Sigmoid colon (tissue), 7 donors: Measurements from ENCODE around the gene FMNL3. TPM values are rescaled to one million over a fixed set of nuclear protein-coding genes. Genes with fewer than 3 reads are reported as not detected.

ENCODE experiments used
- DNase-seq: peaks from one replicate; pipeline ENCODE4 v3.0.0-alpha.2; 2019
- H3K27ac ChIP-seq, 4 donors: fragments of 200-600 bp; sonication (generic); one replicate each; pipeline ENCODE4 v1.5.1; 2016 to 2019; ENCODE audit warnings: mild to moderate bottlenecking in 1 of 4
- H3K27me3 ChIP-seq, 3 donors: fragments of 200-600 bp; sonication (generic); one replicate each; pipeline ENCODE4 v1.5.1; 2019; ENCODE audit warnings: mild to moderate bottlenecking in 1 of 3
- H3K36me3 ChIP-seq, 4 donors: fragments of 200-600 bp; sonication (generic); one replicate each; pipeline ENCODE4 v1.5.1; 2016 to 2019
- H3K4me1 ChIP-seq, 4 donors: fragments of 200-600 bp; sonication (generic); one replicate each; pipeline ENCODE4 v1.5.1; 2017 to 2019
- H3K4me3 ChIP-seq, 4 donors: fragments of 200-600 bp; sonication (generic); one replicate each; pipeline ENCODE4 v1.5.1; 2017 to 2019; ENCODE audit warnings: mild to moderate bottlenecking in 2 of 4, moderate library complexity in 1 of 4
- H3K9me3 ChIP-seq, 4 donors: fragments of 200-600 bp in 3 of 4; sonication (generic) in 3 of 4; one replicate each; pipeline versions ENCODE4 v1.5.1 to v1.6.1; 2013 to 2019
- EP300 ChIP-seq, 4 donors: sonication (generic); formaldehyde crosslinking; IDR thresholded peaks; one replicate each; pipeline ENCODE4 v1.6.1; 2017; ENCODE audit warnings: antibody characterized with exemption in 4 of 4
- POLR2A ChIP-seq, 2 donors: fragments of 450-650 bp; IDR thresholded peaks; one replicate each; pipeline ENCODE4 v1.6.1; 2016; ENCODE audit warnings: antibody characterized with exemption in 2 of 2, mild to moderate bottlenecking in 2 of 2, moderate library complexity in 2 of 2
- POLR2AphosphoS5 ChIP-seq, 4 donors: sonication (generic); formaldehyde crosslinking; IDR thresholded peaks; one replicate each; pipeline ENCODE4 v1.6.1; 2017; ENCODE audit warnings: antibody characterized with exemption in 4 of 4
- WGBS, 2 donors: extraction: QIAGEN DNeasy Blood & Tissue Kit; methylation state at CpG; one replicate each; pipeline ENCODE4 v1.1.7; 2013; 5-methylcytosine and 5-hydroxymethylcytosine counted together
- intact Hi-C: fragments of 100-400 bp; cut with DNase I; formaldehyde crosslinking; loops from one replicate; pipeline ENCODE4 v1.15.1; 2023
- polyA plus RNA-seq, 3 donors: library from polyadenylated mRNA; stranded (reverse); fragments of 200-250 nt; gene quantifications; one replicate each; pipeline ENCODE4 v1.2.3, GENCODE V29; 2013
- total RNA-seq, 4 donors: library from RNA; depleted of rRNA; stranded (reverse); fragments of >200 nt; gene quantifications; one replicate each; pipeline ENCODE4 v1.1.0, GENCODE V29; 2016
- TF ChIP-seq, protein P1 (sequence below), 4 experiments: fragments of 450-650 bp in 3 of 4; fragments of 200-600 bp in 1 of 4; IDR thresholded peaks; one replicate each; pipeline ENCODE4 v1.5.1; 2016 to 2019; ENCODE audit warnings: antibody characterized with exemption in 4 of 4, mild to moderate bottlenecking in 3 of 4, moderate library complexity in 2 of 4
- donor health status: healthy with polysubstance abuse.
- donor health status: Bipolar disorder and iron deficiency.
- donor health status: healthy.

FMNL3 gene
- total and polyA plus RNA-seq, 7 donors, result 1.8 to 12.2 (median 9.8) TPM

DNA sequence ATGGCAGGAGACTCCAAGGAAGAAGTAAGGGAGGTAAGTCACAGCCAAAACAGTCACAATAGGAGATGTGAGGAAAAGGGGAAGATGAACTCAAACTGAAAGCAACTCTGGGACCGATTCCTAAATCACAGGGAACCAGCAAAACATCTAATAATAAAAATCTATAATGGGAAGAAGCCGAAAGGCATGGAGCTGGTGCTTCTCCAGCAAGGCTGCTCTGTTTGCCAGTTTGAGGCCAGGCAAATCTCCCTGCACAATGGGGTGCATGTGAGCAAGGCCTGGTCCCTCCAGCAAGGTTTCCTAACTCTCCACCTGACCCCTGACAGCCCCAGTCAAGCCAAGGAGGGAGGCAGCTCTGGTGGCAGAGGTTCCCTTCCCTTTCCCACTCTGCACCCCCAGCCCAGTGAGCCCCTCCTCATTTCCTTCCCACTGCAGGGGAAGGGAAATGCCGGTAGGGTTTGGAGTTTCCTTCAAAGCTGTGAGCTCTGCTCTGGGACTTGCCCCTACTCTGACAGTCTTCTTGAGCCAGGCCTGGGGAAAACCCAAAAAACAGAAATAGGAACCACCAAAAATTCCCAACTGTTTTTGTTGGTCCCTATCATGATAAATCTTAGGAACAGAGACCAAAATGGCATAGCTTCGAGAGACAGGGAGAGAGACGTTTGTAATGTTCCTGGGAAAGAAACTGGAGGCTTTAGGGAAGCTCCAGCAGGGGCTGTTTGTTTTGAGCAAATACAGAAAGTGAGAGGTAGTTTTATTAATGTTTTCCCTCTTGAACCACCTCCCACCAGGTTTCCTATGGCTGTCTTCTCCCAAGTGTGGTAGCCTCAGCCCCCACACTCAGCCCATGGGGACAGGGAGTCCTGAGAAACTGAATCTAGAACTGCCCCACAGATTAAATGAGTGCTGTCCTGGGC lies 34.6 kb downstream of the FMNL3 start:
- TF ChIP-seq POLR2AphosphoS5 (IDR thresholded peaks at IDR 0.05), result no peak
- no peak for TF ChIP-seq EP300 (IDR thresholded peaks at IDR 0.05)
- TF ChIP-seq, protein P1, sequence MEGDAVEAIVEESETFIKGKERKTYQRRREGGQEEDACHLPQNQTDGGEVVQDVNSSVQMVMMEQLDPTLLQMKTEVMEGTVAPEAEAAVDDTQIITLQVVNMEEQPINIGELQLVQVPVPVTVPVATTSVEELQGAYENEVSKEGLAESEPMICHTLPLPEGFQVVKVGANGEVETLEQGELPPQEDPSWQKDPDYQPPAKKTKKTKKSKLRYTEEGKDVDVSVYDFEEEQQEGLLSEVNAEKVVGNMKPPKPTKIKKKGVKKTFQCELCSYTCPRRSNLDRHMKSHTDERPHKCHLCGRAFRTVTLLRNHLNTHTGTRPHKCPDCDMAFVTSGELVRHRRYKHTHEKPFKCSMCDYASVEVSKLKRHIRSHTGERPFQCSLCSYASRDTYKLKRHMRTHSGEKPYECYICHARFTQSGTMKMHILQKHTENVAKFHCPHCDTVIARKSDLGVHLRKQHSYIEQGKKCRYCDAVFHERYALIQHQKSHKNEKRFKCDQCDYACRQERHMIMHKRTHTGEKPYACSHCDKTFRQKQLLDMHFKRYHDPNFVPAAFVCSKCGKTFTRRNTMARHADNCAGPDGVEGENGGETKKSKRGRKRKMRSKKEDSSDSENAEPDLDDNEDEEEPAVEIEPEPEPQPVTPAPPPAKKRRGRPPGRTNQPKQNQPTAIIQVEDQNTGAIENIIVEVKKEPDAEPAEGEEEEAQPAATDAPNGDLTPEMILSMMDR (IDR thresholded peaks at IDR 0.05), result no peak
- no peak for TF ChIP-seq POLR2A (IDR thresholded peaks at IDR 0.05)
- Histone ChIP-seq H3K27ac (peak overlapping the region; percentile 87 to 93 (median 92)), H3K27me3 (no peaks in the 10 kb centered on the region), H3K36me3 (no peaks in the 10 kb centered on the region), H3K4me1 (peaks cover 0 to 59% (median 51%) of the 10 kb centered on the region in 4 donors), H3K9me3 (no peaks in the 10 kb centered on the region), H3K4me3 (peak overlapping the region in 1 of 4 donors; percentile 3)
- DNase-seq, result peak; percentile 61
- intact Hi-C loops, result loop anchor here (1.0 to 2.0 kb wide), 2 partner anchors 28 to 35 kb away; partner anchors contain the start of gene FMNL3
- WGBS, 2 donors, result 61 to 81% methylated on average over 5 of the region's 5 CpGs

DNA sequence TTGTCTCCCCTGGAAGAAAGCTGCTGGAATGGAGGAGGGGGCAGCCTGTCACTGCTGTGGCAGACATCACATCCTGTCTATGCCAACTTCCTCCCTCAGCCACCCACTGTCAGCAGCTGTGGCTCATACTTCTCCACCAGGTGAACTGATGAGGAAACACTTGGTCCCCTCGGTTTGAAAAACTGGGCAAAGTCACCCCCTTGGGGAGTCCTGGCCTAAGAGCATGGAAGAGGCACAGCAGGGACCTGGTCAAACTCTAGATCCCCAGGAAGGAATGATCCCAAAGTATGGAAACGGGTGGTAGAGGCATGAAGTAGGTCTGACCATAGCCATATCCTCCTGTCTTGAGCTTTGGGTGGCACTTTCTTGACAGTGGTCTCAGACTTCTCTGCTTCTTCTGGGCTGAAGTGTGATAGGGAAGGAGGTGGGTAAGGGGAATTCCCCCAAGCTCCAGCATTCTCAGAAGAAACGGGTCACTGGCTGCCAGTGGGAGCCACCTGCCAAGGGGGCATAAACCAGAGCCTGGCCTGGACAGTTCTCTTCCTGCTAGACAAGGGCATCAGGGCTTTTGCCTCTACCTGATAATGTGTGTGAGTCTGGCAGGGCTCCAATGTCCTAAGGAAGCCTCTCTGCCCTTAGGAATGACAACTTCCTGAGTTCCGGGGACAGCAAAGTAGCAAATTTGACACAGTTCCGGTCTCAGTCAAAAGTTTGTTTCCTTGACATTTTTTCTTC lies 36.0 kb downstream of the FMNL3 start:
- H3K36me3 ChIP-seq, result no peaks in the 10 kb centered on the region
- no peaks in the 10 kb centered on the region for H3K9me3 ChIP-seq
- DNase-seq, result peak; percentile 60
- intact Hi-C loops, result no loop called here
- H3K4me1 ChIP-seq, result peaks cover 0 to 60% (median 53%) of the 10 kb centered on the region in 4 donors
- H3K4me3 ChIP-seq, result no peak overlapping the region
- H3K27me3 ChIP-seq, result no peaks in the 10 kb centered on the region
- peak overlapping the region; percentile 87 to 93 (median 92) for H3K27ac ChIP-seq
- TF ChIP-seq EP300 (IDR thresholded peaks at IDR 0.05), result no peak
- TF ChIP-seq POLR2A (IDR thresholded peaks at IDR 0.05), result no peak
- TF ChIP-seq, protein P1 (IDR thresholded peaks at IDR 0.05), result no peak
- TF ChIP-seq POLR2AphosphoS5 (IDR thresholded peaks at IDR 0.05), result no peak
- WGBS, 2 donors, result 37 to 61% methylated on average over 5 of the region's 5 CpGs

DNA sequence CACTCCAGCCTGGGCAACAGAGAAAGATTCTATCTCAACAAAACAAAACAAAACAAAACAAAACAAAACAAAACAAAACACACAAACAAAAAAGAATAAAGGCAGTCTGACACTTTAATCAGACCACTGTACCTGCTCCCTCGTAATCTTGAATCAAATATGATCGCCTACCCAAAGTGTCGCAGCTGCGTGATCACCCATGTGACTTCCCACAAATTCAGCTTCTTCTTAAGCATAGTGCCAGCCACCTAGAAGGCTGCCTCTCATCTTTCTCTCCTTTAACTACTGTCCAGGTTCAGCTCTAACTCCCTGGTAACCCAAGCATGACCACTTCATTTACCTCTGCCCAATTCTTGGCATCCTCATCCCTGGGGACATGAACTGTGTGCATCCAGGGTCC lies 37.4 kb downstream of the FMNL3 start:
- Histone ChIP-seq H3K4me3 (no peak overlapping the region), H3K27ac (no peak overlapping the region), H3K4me1 (peaks cover 0 to 52% (median 43%) of the 10 kb centered on the region in 4 donors), H3K9me3 (no peaks in the 10 kb centered on the region), H3K27me3 (no peaks in the 10 kb centered on the region), H3K36me3 (no peaks in the 10 kb centered on the region)
- 51 to 84% methylated on average over 4 of the region's 4 CpGs for WGBS, 2 donors
- no peak for TF ChIP-seq POLR2AphosphoS5 (IDR thresholded peaks at IDR 0.05)
- no peak for TF ChIP-seq EP300 (IDR thresholded peaks at IDR 0.05)
- TF ChIP-seq, protein P1 (IDR thresholded peaks at IDR 0.05), result no peak
- no peak for TF ChIP-seq POLR2A (IDR thresholded peaks at IDR 0.05)
- no peak for DNase-seq
- intact Hi-C loops, result no loop called here

DNA sequence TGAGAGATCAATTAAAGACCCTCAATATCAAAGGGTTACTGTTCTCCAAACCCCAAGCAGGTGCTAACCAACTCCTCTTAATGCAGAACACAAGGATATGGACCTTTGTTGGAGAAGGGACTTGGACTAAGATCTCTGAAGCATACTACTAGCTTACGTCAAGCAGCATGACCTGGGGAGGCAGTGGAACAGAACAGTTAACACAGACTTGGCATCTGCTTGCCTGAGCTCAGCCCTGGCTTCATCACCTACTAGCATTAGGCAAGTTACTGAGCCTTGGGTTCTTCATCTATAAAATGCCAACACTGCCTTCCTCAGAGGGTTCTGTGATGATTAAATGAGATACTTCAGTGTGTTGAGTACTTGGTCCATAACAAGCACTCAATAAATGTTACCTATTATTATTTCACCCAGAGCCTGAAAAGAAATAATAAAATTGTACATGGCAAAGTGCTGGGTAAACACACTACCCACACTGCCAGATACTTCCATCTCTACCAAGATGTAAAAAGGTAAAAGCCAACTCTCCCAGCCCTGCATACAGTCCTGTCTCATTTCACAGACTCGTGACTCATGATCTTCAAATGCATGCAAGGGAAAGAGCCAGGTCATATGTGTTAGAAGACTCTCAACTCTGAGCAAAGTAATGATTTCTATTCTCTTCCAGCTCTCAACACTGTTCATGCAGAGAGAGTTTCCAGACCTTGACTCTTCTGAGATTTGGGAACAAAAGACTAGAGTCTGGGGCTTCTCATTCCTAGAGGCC lies 39.7 kb downstream of the FMNL3 start:
- WGBS, 2 donors, result 75 to 91% methylated on average over 2 of the region's 2 CpGs
- Histone ChIP-seq H3K27ac (no peak overlapping the region), H3K4me3 (no peak overlapping the region), H3K27me3 (no peaks in the 10 kb centered on the region), H3K36me3 (no peaks in the 10 kb centered on the region), H3K9me3 (no peaks in the 10 kb centered on the region), H3K4me1 (peaks cover 0 to 42% (median 32%) of the 10 kb centered on the region in 4 donors)
- no peak for DNase-seq
- intact Hi-C loops, result no loop called here
- TF ChIP-seq POLR2AphosphoS5 (IDR thresholded peaks at IDR 0.05) (no peak), POLR2A (IDR thresholded peaks at IDR 0.05) (no peak), EP300 (IDR thresholded peaks at IDR 0.05) (no peak)
- TF ChIP-seq, protein P1 (IDR thresholded peaks at IDR 0.05), result no peak
